GM19467 (cell line): ENCODE results near the gene PNLIPRP1.

Source experiments
- ATAC-seq: cut with Tn5 transposase; IDR thresholded peaks from one replicate; pipeline ENCODE4 v1.9.1; 2021; ENCODE audit warnings: mild to moderate bottlenecking, moderate library complexity; ENCODE audit not compliant: unreplicated experiment

Gene PNLIPRP1

DNA sequence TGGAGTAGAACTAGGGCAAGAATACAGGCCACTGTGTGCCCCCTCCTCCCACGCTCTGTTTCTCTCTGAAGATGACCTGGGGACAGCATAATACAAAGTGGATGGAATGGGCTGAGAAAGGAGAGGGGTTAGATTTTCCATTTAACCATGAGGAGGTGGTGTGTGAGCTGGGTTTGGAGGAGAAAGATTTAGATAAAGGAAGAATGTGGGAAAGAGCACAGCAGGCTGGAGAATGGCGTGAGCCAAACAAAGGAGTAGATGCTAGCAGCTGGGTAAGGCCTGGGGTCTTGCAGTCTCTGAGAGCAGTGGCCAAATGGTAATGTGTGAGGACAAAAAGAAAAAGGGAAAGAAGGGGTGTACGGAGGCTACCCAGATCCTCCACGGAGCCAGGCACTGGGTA is 38.6 kb downstream of the PNLIPRP1 start:
- ATAC-seq, result no peak

DNA sequence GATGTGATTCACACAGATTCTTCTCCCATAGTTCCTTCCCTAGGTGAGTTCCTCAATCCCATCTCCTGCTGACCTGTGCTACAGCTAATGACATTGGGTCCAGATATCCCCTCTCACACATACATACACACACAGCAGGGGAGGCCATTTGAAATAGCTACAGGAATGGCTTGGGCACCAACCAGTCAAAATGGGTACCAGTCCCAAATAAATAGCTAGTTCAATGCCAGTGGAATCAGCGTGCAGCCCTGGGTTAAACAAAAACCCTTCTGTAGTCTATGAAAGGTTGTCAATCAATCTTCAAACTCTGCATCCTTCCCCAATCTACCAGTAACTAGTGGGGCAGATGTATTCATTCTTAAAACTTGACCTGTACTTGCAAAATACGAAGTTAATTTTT is 39.3 kb downstream of the PNLIPRP1 start:
- ATAC-seq, result no peak

GRCh38 chr10:116631871-116632295 is 41.1 kb downstream of the PNLIPRP1 start:
- no peak for ATAC-seq

GRCh38 chr10:116632596-116633215 is 41.9 kb downstream of the PNLIPRP1 start:
- ATAC-seq, result no peak

GRCh38 chr10:116633216-116633600 is 42.4 kb downstream of the PNLIPRP1 start:
- no peak for ATAC-seq

DNA sequence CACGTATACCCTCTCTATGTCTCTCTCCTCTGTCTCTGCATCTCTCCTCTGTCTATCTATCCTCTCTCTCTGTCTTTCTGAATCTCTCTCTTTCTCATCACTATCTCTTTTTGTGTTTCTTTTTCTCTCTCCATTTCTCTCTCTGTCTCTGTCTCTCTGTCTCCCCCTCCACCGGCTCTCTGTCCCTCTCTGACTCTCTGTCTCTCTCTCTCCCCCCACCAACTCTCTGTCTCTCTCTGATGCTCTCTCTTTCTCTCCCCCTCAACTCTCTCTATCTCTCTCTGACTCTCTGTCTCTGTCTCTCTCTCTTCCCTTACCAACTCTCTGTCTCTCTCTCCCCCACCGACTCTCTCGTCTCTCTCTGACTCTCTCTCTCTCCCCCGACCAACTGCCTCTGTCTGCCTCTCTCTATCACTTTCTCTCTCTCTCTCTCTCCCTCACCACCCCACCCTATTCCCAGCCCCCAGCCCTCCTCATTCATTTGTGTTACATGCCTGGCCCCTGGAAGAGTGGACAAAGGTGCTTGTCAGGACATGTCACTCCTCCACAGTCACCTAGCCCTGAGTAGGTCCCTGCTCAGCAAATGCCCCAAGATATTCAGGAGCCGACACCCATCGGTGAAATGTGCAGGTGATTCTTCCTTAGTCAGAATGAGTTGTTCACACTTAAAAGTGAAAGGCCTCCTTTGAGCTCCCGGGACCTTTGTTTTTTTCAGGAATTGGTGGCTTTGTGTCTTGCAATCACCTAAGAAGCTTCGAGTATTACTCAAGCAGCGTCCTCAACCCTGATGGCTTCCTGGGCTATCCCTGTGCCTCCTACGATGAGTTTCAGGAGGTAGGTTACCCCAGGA is 43.6 kb downstream of the PNLIPRP1 start:
- no peak for ATAC-seq

DNA sequence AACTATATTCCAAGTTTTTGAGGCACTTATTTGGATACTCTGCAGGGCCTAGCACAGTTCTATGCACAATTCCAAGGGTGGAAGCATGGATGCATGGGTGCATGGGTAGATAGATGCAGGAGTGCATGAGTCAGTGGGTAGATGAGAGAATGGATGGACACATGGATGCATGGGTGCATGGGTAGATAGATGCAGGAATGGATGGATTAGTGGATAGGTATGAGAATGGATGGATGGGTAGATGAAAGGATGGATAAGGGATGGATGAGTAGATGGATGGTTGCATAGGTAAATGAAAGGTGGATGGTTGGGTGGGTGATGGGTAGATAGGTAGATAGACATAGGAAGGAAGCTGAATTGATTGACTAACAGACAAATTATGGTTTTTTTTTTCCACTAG is 45.6 kb downstream of the PNLIPRP1 start:
- ATAC-seq, result no peak

- no peak for ATAC-seq
These were observed 46.2 kb downstream of the PNLIPRP1 start for GRCh38 chr10:116636976-116637375.

DNA sequence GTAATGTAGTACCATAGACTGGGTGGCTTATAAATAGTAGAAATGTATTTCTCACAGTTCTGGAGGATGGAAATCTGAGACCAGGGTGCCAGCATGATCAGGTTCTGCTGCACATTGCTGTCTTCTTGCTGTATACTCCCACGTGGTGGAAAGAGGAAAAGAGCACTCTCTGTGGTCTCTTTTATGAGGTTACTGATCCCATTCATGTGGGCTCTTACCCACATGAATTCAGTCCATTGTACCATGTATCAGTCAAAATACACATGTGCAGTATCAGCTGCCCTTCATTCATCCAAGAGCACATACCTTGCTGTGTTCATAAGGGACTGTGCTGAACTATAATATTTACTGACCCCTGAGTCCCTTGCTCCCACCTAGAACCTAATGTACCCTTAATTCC is 47.1 kb downstream of the PNLIPRP1 start:
- no peak for ATAC-seq

GRCh38 chr10:116646502-116646901 is 55.7 kb downstream of the PNLIPRP1 start:
- no peak for ATAC-seq

- no peak for ATAC-seq
These were observed 58.1 kb downstream of the PNLIPRP1 start for GRCh38 chr10:116648903-116649302.

GRCh38 chr10:116653885-116654284 is 63.1 kb downstream of the PNLIPRP1 start:
- no peak for ATAC-seq

DNA sequence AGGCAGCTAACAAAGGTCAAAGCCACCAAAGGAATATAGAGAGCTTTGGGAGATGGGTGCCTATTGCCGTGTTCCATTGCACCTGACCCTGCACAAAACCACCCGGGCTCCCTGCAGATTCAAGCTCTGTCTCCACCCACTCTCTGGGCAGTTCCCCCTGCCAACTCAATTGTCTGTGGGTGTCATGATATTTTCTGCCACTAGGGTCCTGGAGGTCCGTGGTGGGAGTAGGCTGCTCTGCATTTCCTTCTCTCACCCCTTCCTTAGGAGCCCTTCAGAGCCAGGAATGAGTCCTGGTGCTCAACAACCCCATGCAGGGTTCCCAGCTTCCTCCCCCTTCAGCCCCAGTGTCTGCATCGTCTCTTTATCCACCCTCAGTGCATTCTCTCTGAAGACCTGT is 64.1 kb downstream of the PNLIPRP1 start:
- ATAC-seq, result peak; percentile 74

DNA sequence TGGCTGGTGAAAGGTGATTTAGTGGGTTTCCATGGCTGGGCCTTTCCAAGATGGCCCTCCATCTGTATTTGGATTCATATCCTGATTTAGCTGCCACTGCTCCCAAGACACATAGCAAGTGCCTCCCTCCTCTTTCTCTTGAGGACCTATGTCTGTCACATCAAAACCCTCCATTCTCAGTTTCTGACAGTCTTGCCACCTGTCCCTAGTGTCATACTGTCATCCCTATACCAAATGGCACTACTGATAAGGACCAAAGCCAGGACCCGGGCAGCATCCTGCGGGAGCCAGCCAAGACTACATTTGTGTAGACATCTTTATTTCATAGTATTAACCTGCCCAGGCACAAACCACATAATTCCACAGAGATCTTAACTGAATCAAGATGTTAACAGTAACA is 64.8 kb downstream of the PNLIPRP1 start:
- no peak for ATAC-seq

DNA sequence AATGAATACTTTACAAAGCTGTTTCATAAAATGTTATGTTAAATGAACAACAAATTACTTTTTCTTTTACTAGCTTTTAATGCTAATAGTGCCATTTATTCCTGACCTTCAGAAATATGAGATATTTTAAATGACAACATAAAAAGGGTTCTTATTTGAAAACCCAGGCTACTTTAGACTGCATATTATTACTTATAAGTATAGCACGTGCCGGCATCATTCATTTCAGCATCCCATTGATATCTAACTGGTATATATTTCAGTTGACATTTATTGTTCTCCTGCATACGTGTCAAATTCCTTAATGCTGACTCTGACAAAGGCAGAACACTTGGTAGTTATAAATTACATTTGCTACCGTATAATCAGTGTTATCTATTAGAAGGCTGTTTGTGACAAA is 65.3 kb downstream of the PNLIPRP1 start:
- no peak for ATAC-seq

- ATAC-seq, result no peak
These were observed 67.2 kb downstream of the PNLIPRP1 start for GRCh38 chr10:116657863-116658551.
